OCI-LY7 (cell line): ENCODE data around the gene RALA. TPM values are rescaled to one million over a fixed set of nuclear protein-coding genes. Genes with fewer than 3 reads are reported as not detected.

Source experiments
- Bru-seq: library from RNA; stranded (reverse); fragments of 400-500 nt; gene quantifications from one replicate; lab custom pipeline; 2021; lab: Mats Ljungman, UMichigan
- BruChase-seq, 2 experiments: library from RNA; stranded (reverse); fragments of 400-500 nt; gene quantifications; one replicate each; lab custom pipeline; 2021; lab: Mats Ljungman, UMichigan
- BruUV-seq: library from RNA; stranded (reverse); fragments of 400-500 nt; replicated peaks from 2 replicates; lab custom pipeline; 2021; lab: Mats Ljungman, UMichigan
- CTCF ChIA-PET: fragments of 300-600 bp; sonication (Branson Sonifier 250); formaldehyde crosslinking; loops from one replicate; lab custom pipeline; 2022; ENCODE audit warnings: antibody characterized with exemption; ENCODE audit not compliant: unreplicated experiment; lab: Charles Lee
- POLR2A ChIA-PET: fragments of 300-600 bp; sonication (Branson Sonifier 250); formaldehyde crosslinking; loops from one replicate; lab custom pipeline; 2022; ENCODE audit warnings: antibody characterized with exemption; lab: Charles Lee
- DNase-seq: peaks from one replicate; pipeline ENCODE4 v3.0.0-alpha.2; 2015; ENCODE audit warnings: low spot score
- H2AFZ ChIP-seq: fragments of 200-600 bp; sonication (generic), shearing (Covaris generic); 2 replicates; pipeline ENCODE4 v1.6.1; 2014; ENCODE audit warnings: mild to moderate bottlenecking, antibody characterized with exemption, low read length, moderate library complexity
- H3K27ac ChIP-seq: fragments of 200-600 bp; sonication (generic); 2 replicates; pipeline ENCODE4 v1.5.1; 2014; ENCODE audit warnings: mixed run types, low read depth, mild to moderate bottlenecking, moderate library complexity, low read length, inconsistent platforms; ENCODE audit not compliant: poor library complexity, severe bottlenecking
- H3K36me3 ChIP-seq: fragments of 200-600 bp; sonication (generic); 2 replicates; pipeline ENCODE4 v1.6.1; 2014; ENCODE audit warnings: mild to moderate bottlenecking, antibody characterized with exemption, low read length, moderate library complexity, mixed read lengths; ENCODE audit not compliant: insufficient read depth
- H3K4me1 ChIP-seq: fragments of 200-600 bp; sonication (generic); 2 replicates; pipeline ENCODE4 v1.5.1; 2014; ENCODE audit warnings: mild to moderate bottlenecking, low read length; ENCODE audit not compliant: insufficient read depth, poor library complexity, severe bottlenecking
- H3K4me2 ChIP-seq: fragments of 200-600 bp; sonication (generic); 2 replicates; pipeline ENCODE4 v1.6.1; 2014; ENCODE audit warnings: mild to moderate bottlenecking, low read length
- H3K4me3 ChIP-seq: fragments of 200-600 bp; sonication (generic); 2 replicates; pipeline ENCODE4 v1.5.1; 2014; ENCODE audit warnings: mild to moderate bottlenecking, low read depth, low read length; ENCODE audit not compliant: poor library complexity, severe bottlenecking
- H3K79me2 ChIP-seq: fragments of 200-600 bp; sonication (generic); 2 replicates; pipeline ENCODE4 v1.6.1; 2016; ENCODE audit warnings: low read depth, mild to moderate bottlenecking, low read length, moderate library complexity, mixed read lengths; ENCODE audit not compliant: insufficient read depth
- H3K9me2 ChIP-seq: fragments of 200-600 bp; sonication (generic); 2 replicates; pipeline ENCODE4 v1.6.1; 2016; ENCODE audit warnings: mild to moderate bottlenecking, low read length, mixed read lengths; ENCODE audit not compliant: insufficient read depth
- H3K9me3 ChIP-seq: fragments of 200-600 bp; sonication (generic); 2 replicates; pipeline ENCODE4 v1.6.1; 2014; ENCODE audit warnings: mild to moderate bottlenecking, mixed run types, low read length, mixed read lengths
- H4K20me1 ChIP-seq: fragments of 200-600 bp; sonication (generic); 2 replicates; pipeline ENCODE4 v1.6.1; 2014; ENCODE audit warnings: mild to moderate bottlenecking, antibody characterized with exemption, low read length, moderate library complexity, mixed read lengths; ENCODE audit not compliant: insufficient read depth
- EZH2phosphoT487 ChIP-seq: fragments of 200-600 bp; sonication (generic); IDR thresholded peaks from 2 replicates; pipeline ENCODE4 v1.6.1; 2018; ENCODE audit warnings: low read depth, borderline replicate concordance, mild to moderate bottlenecking, mixed run types, antibody characterized with exemption, low read length, moderate library complexity, mixed read lengths
- intact Hi-C: fragments of 100-400 bp; cut with micrococcal nuclease; formaldehyde crosslinking; loops from one replicate; pipeline ENCODE4 v1.10.0; 2022; ENCODE audit not compliant: unreplicated experiment
- long read RNA-seq: library from polyadenylated mRNA; stranded (forward); transcript quantifications from one replicate; pipeline ENCODE4 v2.0.0, GENCODE V29; 2022
- total RNA-seq, 2 experiments: library from RNA; depleted of rRNA in 1 of 2; stranded (reverse); fragments of >200 nt in 1 of 2; shearing (Covaris generic) in 1 of 2; gene quantifications; 2 replicates each; pipeline ENCODE4 v1.2.3, GENCODE V29; 2014 to 2022
- TF ChIP-seq, protein P1 (sequence below): fragments of 200-600 bp; sonication (generic); conservative IDR thresholded peaks from 2 replicates; pipeline ENCODE4 v1.5.1; 2014; ENCODE audit warnings: mild to moderate bottlenecking, antibody characterized with exemption, low read length, moderate library complexity, mixed read lengths

RALA gene, protein sequence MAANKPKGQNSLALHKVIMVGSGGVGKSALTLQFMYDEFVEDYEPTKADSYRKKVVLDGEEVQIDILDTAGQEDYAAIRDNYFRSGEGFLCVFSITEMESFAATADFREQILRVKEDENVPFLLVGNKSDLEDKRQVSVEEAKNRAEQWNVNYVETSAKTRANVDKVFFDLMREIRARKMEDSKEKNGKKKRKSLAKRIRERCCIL
- total RNA-seq (2014; rRNA removed; shearing (Covaris generic)) (5.7 and 6.4 TPM in 2 replicates), total RNA-seq (2022) (31.0 TPM in 2 replicates), Bru-seq, nascent RNA (percentile 76 among the genes with signal in this experiment), BruChase-seq, experiment 1, labeled RNA remaining after a 6-hour chase (percentile 78 among the genes with signal in this experiment), BruChase-seq, experiment 2, labeled RNA remaining after a 2-hour chase (percentile 74 among the genes with signal in this experiment)
- long read RNA-seq, transcript RALA-201 (5 exons, 2,880 nt): major isoform, 22 of 38 reads
- long read RNA-seq, partial matches to known transcripts: 2 of 38 reads
- long read RNA-seq, other reads (novel, unspliced or antisense): 14 of 38 reads

DNA sequence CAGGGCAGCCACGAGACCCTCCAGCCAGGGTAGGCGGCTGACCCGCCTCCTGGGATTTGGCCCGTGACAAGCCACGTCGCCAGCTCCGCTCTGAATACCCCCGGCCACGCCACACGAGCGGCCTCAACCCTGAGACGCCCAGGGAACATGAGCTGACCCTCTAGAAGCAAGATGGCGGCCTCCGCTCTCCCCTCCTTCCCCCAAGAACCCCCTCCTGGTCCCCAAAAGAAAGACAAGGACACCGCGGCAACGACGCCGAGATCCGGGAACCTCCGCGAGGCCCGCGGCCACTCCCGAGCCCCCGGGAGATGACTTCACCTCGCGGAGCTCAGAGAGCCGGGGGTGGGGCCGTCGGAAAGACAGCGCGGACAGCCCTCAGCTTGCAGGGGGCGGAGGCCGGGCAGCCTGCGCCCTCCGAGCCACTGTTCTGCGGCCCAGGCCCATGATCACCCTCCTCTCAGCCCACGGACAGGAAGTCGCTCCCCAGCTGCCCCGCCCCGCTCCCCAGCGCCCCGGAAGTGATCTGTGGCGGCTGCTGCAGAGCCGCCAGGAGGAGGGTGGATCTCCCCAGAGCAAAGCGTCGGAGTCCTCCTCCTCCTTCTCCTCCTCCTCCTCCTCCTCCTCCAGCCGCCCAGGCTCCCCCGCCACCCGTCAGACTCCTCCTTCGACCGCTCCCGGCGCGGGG, at the start of gene RALA:
Gene RALA, plus strand, starts transcription at position 526 of the 685 bp plus-strand sequence. CDS start 63,096 bp downstream, outside the sequence.
- no TSS peak for BruUV-seq
- Histone ChIP-seq H4K20me1 (peaks cover 18% of the 10 kb centered on the region), H3K36me3 (no peaks in the 10 kb centered on the region), H3K79me2 (peaks cover 38% of the 10 kb centered on the region), H3K9me3 (no peaks in the 10 kb centered on the region), H3K9me2 (no peaks in the 10 kb centered on the region), H3K27ac (peak within 1 kb of the TSS; percentile 17), H3K4me2 (peak within 1 kb of the TSS; percentile 91), H3K4me3 (peak within 1 kb of the TSS; percentile 86), H3K4me1 (peaks cover 27% of the 10 kb centered on the region), H2AFZ (peak within 1 kb of the TSS; percentile 87)
- TF ChIP-seq, protein P1, sequence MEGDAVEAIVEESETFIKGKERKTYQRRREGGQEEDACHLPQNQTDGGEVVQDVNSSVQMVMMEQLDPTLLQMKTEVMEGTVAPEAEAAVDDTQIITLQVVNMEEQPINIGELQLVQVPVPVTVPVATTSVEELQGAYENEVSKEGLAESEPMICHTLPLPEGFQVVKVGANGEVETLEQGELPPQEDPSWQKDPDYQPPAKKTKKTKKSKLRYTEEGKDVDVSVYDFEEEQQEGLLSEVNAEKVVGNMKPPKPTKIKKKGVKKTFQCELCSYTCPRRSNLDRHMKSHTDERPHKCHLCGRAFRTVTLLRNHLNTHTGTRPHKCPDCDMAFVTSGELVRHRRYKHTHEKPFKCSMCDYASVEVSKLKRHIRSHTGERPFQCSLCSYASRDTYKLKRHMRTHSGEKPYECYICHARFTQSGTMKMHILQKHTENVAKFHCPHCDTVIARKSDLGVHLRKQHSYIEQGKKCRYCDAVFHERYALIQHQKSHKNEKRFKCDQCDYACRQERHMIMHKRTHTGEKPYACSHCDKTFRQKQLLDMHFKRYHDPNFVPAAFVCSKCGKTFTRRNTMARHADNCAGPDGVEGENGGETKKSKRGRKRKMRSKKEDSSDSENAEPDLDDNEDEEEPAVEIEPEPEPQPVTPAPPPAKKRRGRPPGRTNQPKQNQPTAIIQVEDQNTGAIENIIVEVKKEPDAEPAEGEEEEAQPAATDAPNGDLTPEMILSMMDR: no peak
- TF ChIP-seq EZH2phosphoT487: no peak
- intact Hi-C loops: loop anchor here (1.0 to 5.0 kb wide), 5 partner anchors 56 to 509 kb away; partner anchors contain the start of genes MPLKIP and YAE1
- DNase-seq: peak; percentile 87
- ChIA-PET POLR2A (interaction anchor here (0.6 to 2.0 kb wide), 10 partner anchors 8 to 404 kb away, joined by 3 to 13 read pairs (median 4); partner anchors contain the start of gene YAE1), CTCF (interaction anchor here (0.8 kb wide), 1 partner anchor 123 kb away, joined by 3 read pairs; no protein-coding TSS in a partner anchor)

GRCh38 chr7:39574673-39575349, 48.6 kb upstream of the RALA start:
- no peak overlapping the region for H3K27ac ChIP-seq
- intact Hi-C loops: no loop called here
- H3K4me3 ChIP-seq: no peak overlapping the region
- H2AFZ ChIP-seq: no peak overlapping the region
- H3K79me2 ChIP-seq: no peaks in the 10 kb centered on the region
- H4K20me1 ChIP-seq: no peaks in the 10 kb centered on the region
- DNase-seq: no peak
- BruUV-seq: no TSS peak
- ChIA-PET CTCF (no interaction called here), POLR2A (interaction anchor here (0.6 kb wide), 1 partner anchor 425 kb away, joined by 3 read pairs; no protein-coding TSS in a partner anchor)
- TF ChIP-seq, protein P1: no peak
- no peak for TF ChIP-seq EZH2phosphoT487
- no peaks in the 10 kb centered on the region for H3K9me2 ChIP-seq
- no peaks in the 10 kb centered on the region for H3K4me1 ChIP-seq
- no peak overlapping the region for H3K4me2 ChIP-seq
- H3K9me3 ChIP-seq: no peaks in the 10 kb centered on the region
- peaks cover 47% of the 10 kb centered on the region for H3K36me3 ChIP-seq
